T-helper 2 cell (primary cell): ENCODE results near the gene COX19.
"Not testable (repeated sequence)": the region's sequence is repeated elsewhere in the genome, so short reads cannot be mapped to it uniquely, and the experiment has no call there.

ENCODE experiments used
- DNase-seq, 5 experiments: peaks; one replicate each; pipeline versions ENCODE4 v3.0.0 to v3.0.0-alpha.2; 2012 to 2022

Gene COX19

GRCh38 chr7:960269-960871 is 15.0 kb downstream of the COX19 start:
- DNase-seq: no peak

- not testable (repeated sequence) for DNase-seq
Observed at GRCh38 chr7:959740-960139, 15.6 kb downstream of the COX19 start.

- no peak for DNase-seq
Observed at GRCh38 chr7:959271-959670, 16.1 kb downstream of the COX19 start.

- no peak for DNase-seq
Observed at GRCh38 chr7:958221-959200, 16.8 kb downstream of the COX19 start.

GRCh38 chr7:957418-958220 is 17.7 kb downstream of the COX19 start:
- DNase-seq: no peak

- DNase-seq: no peak
Observed at GRCh38 chr7:956031-956430, 19.3 kb downstream of the COX19 start.

- DNase-seq: peak in 3 of 5 experiments; percentile 27 to 61 (median 60)
Observed at GRCh38 chr7:954330-955238, 20.8 kb downstream of the COX19 start, which contains the start of gene ADAP1. Gene ADAP1, minus strand, starts transcription at chr7:954680. Its CDS starts 203 bp downstream, at chr7:954477.

GRCh38 chr7:953547-954327 is 21.6 kb downstream of the COX19 start:
- peak in 1 of 5 experiments; percentile 23 for DNase-seq

- DNase-seq: no peak
Observed at GRCh38 chr7:952548-953441, 22.6 kb downstream of the COX19 start.

GRCh38 chr7:951881-952547 is 23.3 kb downstream of the COX19 start:
- DNase-seq: no peak

- DNase-seq: no peak
Observed at GRCh38 chr7:949021-949934, 26.1 kb downstream of the COX19 start.

- DNase-seq: no peak
Observed at GRCh38 chr7:947391-948210, 27.7 kb downstream of the COX19 start.

GRCh38 chr7:946256-946996 is 28.9 kb downstream of the COX19 start:
- no peak for DNase-seq

GRCh38 chr7:945556-946255 is 29.6 kb downstream of the COX19 start:
- DNase-seq: no peak

GRCh38 chr7:945147-945555 is 30.2 kb downstream of the COX19 start:
- DNase-seq: no peak

- DNase-seq: no peak
Observed at GRCh38 chr7:944744-945143, 30.6 kb downstream of the COX19 start.
